Choroid plexus epithelial cell (primary cell): ENCODE data around the gene EPHB2.
"Not testable (repeated sequence)": the region's sequence is repeated elsewhere in the genome, so short reads cannot be mapped to it uniquely, and the experiment has no call there.

Experiments
- DNase-seq: peaks from one replicate; pipeline ENCODE4 v3.0.0-alpha.2; 2010; ENCODE audit warnings: low read depth
- H3K4me3 ChIP-seq: 2 replicates; pipeline ENCODE4 v1.5.1; 2011; ENCODE audit warnings: low read depth, mild to moderate bottlenecking, control low read depth, low read length, moderate library complexity
- TF ChIP-seq, protein P1 (sequence below): conservative IDR thresholded peaks from 2 replicates; pipeline ENCODE4 v1.5.1; 2011; ENCODE audit warnings: low read depth, mild to moderate bottlenecking, control low read depth, inconsistent platforms, low read length, moderate library complexity

EPHB2 gene

DNA sequence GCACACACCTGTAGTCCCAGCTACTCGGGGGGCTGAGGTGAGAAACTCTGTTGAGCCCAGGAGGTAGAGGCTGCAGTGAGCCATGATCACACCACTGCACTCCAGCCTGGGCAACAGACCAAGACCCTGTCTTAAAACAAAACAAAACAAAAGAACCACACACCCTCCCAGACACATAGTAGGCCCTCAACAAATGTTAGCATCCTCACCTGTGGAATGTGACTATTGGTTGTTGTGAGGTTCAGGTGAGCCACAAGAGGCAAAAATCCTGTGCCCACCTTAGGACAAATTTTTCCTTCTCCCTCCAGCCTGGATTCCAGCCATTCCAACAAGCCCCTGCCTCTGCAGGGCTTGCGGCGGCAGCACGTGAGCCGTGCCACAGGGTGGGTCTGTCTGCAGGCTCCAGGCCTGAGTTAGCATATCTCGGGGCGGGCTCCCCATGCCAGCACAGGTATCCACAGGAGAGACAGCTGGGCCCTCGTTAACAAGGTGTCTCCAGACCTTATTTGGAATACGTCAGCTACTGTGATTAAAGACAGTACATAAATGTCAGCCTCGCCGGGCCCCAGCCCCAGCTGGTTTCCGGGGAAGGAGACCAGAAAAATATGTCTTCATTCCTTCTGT lies 40.2 kb upstream of the EPHB2 start:
- H3K4me3 ChIP-seq = no peak overlapping the region
- TF ChIP-seq, protein P1, sequence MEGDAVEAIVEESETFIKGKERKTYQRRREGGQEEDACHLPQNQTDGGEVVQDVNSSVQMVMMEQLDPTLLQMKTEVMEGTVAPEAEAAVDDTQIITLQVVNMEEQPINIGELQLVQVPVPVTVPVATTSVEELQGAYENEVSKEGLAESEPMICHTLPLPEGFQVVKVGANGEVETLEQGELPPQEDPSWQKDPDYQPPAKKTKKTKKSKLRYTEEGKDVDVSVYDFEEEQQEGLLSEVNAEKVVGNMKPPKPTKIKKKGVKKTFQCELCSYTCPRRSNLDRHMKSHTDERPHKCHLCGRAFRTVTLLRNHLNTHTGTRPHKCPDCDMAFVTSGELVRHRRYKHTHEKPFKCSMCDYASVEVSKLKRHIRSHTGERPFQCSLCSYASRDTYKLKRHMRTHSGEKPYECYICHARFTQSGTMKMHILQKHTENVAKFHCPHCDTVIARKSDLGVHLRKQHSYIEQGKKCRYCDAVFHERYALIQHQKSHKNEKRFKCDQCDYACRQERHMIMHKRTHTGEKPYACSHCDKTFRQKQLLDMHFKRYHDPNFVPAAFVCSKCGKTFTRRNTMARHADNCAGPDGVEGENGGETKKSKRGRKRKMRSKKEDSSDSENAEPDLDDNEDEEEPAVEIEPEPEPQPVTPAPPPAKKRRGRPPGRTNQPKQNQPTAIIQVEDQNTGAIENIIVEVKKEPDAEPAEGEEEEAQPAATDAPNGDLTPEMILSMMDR = no peak
- DNase-seq = no peak

DNA sequence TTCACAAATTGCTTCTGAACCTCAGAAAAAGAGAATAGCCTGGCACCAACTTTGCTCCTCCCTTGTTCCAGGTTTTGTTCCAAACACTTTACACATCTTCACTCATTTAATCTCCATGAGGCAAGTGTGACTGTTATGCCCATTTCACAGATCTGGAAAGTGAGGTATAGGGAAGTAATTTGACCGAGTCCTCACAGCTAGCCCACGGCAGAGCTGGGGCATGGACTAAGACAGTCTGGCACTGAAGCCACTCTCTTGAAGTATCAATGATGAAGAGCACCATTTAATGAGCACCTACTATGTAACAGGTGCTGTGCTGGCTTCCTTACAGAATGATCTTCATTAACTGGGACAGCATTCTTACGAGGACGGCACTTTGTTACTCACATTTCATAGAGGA lies 38.6 kb upstream of the EPHB2 start:
- H3K4me3 ChIP-seq = no peak overlapping the region
- TF ChIP-seq, protein P1 = no peak
- DNase-seq = no peak

DNA sequence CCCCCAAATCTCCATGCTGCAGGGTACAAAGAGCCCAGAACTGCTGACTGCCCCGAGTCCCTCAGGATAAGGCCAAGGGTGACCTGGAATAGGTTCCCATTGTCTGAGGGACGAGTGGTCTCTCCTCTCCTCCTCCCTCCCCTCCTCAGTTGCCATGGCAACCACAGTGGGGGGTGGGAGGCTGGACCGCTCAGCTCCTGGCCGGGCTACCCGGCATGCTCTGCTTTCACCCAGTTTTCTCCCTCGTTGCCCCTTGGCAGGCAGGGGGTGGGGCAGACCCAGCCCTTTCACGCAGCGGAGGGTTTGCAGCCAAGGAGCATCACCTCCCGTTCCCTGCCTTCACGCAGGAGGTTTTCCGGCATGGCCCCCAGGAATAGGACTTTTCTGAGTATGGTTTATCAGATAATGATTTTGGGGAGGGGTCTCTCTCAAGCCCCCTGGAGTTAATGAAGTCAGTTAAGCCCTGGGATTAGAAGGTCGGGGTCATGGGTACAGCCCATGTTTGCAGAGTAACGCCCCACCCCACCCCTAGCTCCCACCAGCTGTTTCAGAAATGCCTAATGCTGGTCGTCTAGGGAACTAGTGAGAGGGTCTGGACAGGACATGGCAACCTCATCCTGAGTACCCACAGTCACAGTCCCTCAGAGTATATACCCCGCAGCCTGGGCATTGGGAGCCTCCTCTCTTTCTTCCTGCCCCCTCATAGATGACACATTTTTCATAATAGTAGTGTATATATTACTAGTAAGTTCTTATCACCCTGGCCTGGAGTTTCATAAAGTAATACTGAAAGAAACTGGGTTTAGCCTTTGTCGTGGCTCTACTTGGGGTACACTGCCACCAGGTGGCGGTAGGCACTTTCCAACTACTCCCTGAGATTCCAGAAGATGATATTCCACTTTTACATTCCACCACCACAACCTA lies 36.9 kb upstream of the EPHB2 start:
- TF ChIP-seq, protein P1 = peak; percentile 94
- DNase-seq = peak; percentile 84
- no peak overlapping the region for H3K4me3 ChIP-seq

DNA sequence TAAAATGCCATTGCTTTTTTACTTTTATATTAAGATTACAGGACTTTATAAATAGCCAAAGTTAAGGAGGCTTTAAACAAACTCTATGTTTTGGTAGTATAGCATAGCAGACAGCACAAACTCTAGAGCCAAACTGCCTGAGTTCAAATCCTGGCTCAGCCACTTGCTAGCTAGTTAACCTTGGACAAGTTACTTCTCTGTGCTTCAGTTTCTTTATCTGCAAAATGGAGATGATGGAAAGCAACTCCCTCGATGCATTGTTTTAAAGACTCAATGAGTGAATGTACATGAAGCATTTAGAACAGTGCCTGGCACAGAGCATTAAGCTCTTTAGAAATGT lies 36.3 kb upstream of the EPHB2 start:
- H3K4me3 ChIP-seq = no peak overlapping the region
- TF ChIP-seq, protein P1 = no peak
- DNase-seq = no peak

DNA sequence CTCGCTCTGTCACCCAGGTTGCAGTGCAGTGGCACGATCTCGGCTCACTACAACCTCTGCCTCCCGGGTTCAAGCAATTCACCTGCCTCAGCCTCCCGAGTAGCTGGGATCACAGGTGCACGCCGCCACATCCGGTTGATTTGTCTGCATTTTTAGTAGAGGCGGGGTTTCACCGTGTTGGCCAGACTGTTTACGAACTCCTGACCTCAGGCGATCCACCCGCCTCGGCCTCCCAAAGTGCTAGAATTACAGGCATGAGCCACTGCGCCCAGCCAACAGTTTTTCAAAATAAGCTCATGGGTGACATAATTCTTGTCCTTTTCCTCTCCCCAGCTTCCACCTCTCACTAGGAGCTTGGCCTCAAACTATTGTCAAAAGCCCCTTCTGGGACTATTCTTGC lies 34.5 kb upstream of the EPHB2 start:
- DNase-seq = not testable (repeated sequence)

DNA sequence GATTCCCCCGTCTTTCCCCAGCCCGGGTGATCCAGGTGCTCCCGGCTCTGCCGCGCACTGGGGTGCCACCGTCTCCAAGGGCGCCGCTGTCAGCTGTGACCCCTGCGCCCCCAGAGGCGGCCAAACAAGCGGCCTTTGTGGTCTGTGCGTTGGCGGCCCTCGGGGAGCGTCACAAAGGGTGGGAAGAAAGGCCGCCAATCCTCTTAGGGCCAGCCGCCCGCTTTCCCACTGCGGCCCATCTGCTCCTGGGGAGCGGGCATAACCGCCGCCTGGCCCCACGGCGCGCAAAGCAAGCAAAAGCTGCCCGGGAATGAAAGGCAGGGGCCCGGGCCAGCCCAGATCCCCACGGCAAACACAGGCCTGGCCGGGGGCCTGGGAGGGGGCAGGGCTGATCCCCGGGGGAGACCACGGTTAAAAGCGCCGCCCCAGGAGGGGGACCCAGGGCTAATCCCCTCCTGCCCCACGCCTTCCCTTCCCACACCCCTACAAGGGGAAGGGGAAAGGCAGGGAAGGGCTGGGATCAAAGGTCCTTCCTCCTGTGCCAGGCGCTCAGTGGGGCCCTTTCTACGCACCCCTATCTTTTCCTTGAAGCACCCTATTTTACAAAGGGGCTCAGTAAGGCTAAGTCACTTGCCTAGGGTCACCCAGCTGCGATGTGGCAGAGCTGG lies 33.6 kb upstream of the EPHB2 start:
- no peak for DNase-seq
- TF ChIP-seq, protein P1 = no peak
- H3K4me3 ChIP-seq = no peak overlapping the region

More for the DNA sequence above, 34.5 kb upstream of the EPHB2 start:
- not testable (repeated sequence) for H3K4me3 ChIP-seq
